Neural crest cell (in vitro differentiated cells): Measurements from ENCODE around the gene GUCY1A2. TPM values are rescaled to one million over a fixed set of nuclear protein-coding genes. Genes with fewer than 3 reads are reported as not detected.

Experiments used
- DNase-seq: peaks from one replicate; pipeline ENCODE4 v3.0.0; 2021; ENCODE audit warnings: low read depth, mixed read lengths, low spot score
- H3K27ac Mint-ChIP-seq: one replicate; pipeline ENCODE4 v1.8.0; 2021; ENCODE audit warnings: mild to moderate bottlenecking, mixed read lengths; ENCODE audit not compliant: unreplicated experiment
- H3K27me3 Mint-ChIP-seq: 2 replicates; pipeline ENCODE4 v1.8.0; 2021; ENCODE audit warnings: low read depth, mild to moderate bottlenecking, mixed read lengths
- H3K36me3 Mint-ChIP-seq: 2 replicates; pipeline ENCODE4 v1.8.0; 2021; ENCODE audit warnings: low read depth, mild to moderate bottlenecking, mixed read lengths
- H3K4me1 Mint-ChIP-seq: 2 replicates; pipeline ENCODE4 v1.8.0; 2021; ENCODE audit warnings: mixed read lengths
- H3K4me3 Mint-ChIP-seq: one replicate; pipeline ENCODE4 v1.8.0; 2021; ENCODE audit warnings: mild to moderate bottlenecking, mixed read lengths
- H3K9me3 Mint-ChIP-seq: 2 replicates; pipeline ENCODE4 v1.8.0; 2021; ENCODE audit warnings: mixed read lengths
- CTCF ChIP-seq: fragments of 200-600 bp; sonication (generic); conservative IDR thresholded peaks from 2 replicates; pipeline ENCODE4 v1.5.0; 2021; ENCODE audit warnings: antibody characterized with exemption, mild to moderate bottlenecking
- total RNA-seq: library from RNA; stranded (reverse); gene quantifications from 2 replicates; pipeline ENCODE4 v1.2.1, GENCODE V29; 2021

Gene GUCY1A2
- total RNA-seq, 1 donor from 2014 or later = 4.0 TPM

GRCh38 chr11:106761745-106762144 lies 256.5 kb downstream of the GUCY1A2 start:
- no peak overlapping the region for H3K27ac Mint-ChIP-seq
- H3K4me3 Mint-ChIP-seq = no peak overlapping the region
- peaks cover 6% of the 10 kb centered on the region for H3K36me3 Mint-ChIP-seq
- H3K27me3 Mint-ChIP-seq = no peaks in the 10 kb centered on the region
- DNase-seq = no peak
- no peak for TF ChIP-seq CTCF
- H3K4me1 Mint-ChIP-seq = peaks cover 14% of the 10 kb centered on the region
- peaks cover 4% of the 10 kb centered on the region for H3K9me3 Mint-ChIP-seq

- peaks cover 4% of the 10 kb centered on the region for H3K9me3 Mint-ChIP-seq
- no peak for DNase-seq
- no peak overlapping the region for H3K4me3 Mint-ChIP-seq
- peaks cover 14% of the 10 kb centered on the region for H3K4me1 Mint-ChIP-seq
- TF ChIP-seq CTCF = no peak
- no peaks in the 10 kb centered on the region for H3K27me3 Mint-ChIP-seq
- no peak overlapping the region for H3K27ac Mint-ChIP-seq
- peaks cover 7% of the 10 kb centered on the region for H3K36me3 Mint-ChIP-seq
Observed at GRCh38 chr11:106761240-106761639, 257.0 kb downstream of the GUCY1A2 start.

GRCh38 chr11:106748059-106748458 lies 270.2 kb downstream of the GUCY1A2 start:
- no peak for TF ChIP-seq CTCF
- Mint-ChIP-seq H3K4me1 (no peaks in the 10 kb centered on the region), H3K9me3 (no peaks in the 10 kb centered on the region), H3K4me3 (no peak overlapping the region), H3K36me3 (no peaks in the 10 kb centered on the region), H3K27me3 (no peaks in the 10 kb centered on the region), H3K27ac (no peak overlapping the region)
- DNase-seq = no peak

GRCh38 chr11:106745941-106746340 lies 272.3 kb downstream of the GUCY1A2 start:
- DNase-seq = no peak
- H3K27ac Mint-ChIP-seq = no peak overlapping the region
- no peaks in the 10 kb centered on the region for H3K9me3 Mint-ChIP-seq
- H3K27me3 Mint-ChIP-seq = no peaks in the 10 kb centered on the region
- H3K4me3 Mint-ChIP-seq = no peak overlapping the region
- TF ChIP-seq CTCF = no peak
- H3K4me1 Mint-ChIP-seq = no peaks in the 10 kb centered on the region
- no peaks in the 10 kb centered on the region for H3K36me3 Mint-ChIP-seq

- Mint-ChIP-seq H3K4me3 (no peak overlapping the region), H3K36me3 (no peaks in the 10 kb centered on the region), H3K9me3 (peaks cover 9% of the 10 kb centered on the region), H3K4me1 (no peaks in the 10 kb centered on the region), H3K27me3 (no peaks in the 10 kb centered on the region), H3K27ac (no peak overlapping the region)
- DNase-seq = no peak
- no peak for TF ChIP-seq CTCF
Observed at GRCh38 chr11:106733635-106734034, 284.6 kb downstream of the GUCY1A2 start.

GRCh38 chr11:106728859-106729258 lies 289.4 kb downstream of the GUCY1A2 start:
- H3K4me3 Mint-ChIP-seq = no peak overlapping the region
- H3K9me3 Mint-ChIP-seq = peaks cover 2% of the 10 kb centered on the region
- no peaks in the 10 kb centered on the region for H3K36me3 Mint-ChIP-seq
- no peak for DNase-seq
- no peaks in the 10 kb centered on the region for H3K27me3 Mint-ChIP-seq
- TF ChIP-seq CTCF = no peak
- H3K4me1 Mint-ChIP-seq = no peaks in the 10 kb centered on the region
- no peak overlapping the region for H3K27ac Mint-ChIP-seq
